ENCODE results near the gene SLC19A3.

SLC19A3 gene

GRCh38 chr2:227661827-227662226 is 56.0 kb downstream of the SLC19A3 start:
- H3K4me2 ChIP-seq (ENCODE audit: low read length), result no peak overlapping the region
- H3K4me3 ChIP-seq (ENCODE audit: low read depth, low read length, poor library complexity, severe bottlenecking), result no peak overlapping the region
- no peak overlapping the region for H2AFZ ChIP-seq (ENCODE audit: low read length)
- no peak overlapping the region for H3K27ac ChIP-seq (ENCODE audit: low read depth, low read length, poor library complexity, severe bottlenecking)
- no peaks in the 10 kb centered on the region for H3K9me2 ChIP-seq (ENCODE audit: low read depth, low read length)
- H3K36me3 ChIP-seq (ENCODE audit: insufficient read depth, low read length), result no peaks in the 10 kb centered on the region
- no peak overlapping the region for H3K9ac ChIP-seq (ENCODE audit: low read length)
- H3K4me1 ChIP-seq (ENCODE audit: insufficient read depth, low read length, severe bottlenecking), result no peaks in the 10 kb centered on the region
- H3K27me3 ChIP-seq (ENCODE audit: insufficient read depth, low read length), result peaks cover 5% of the 10 kb centered on the region; the same call in 1 of the 2 replicates
- TF ChIP-seq CTCF (IDR thresholded peaks at IDR 0.05; ENCODE audit: low read length), result no peak
- no peak for TF ChIP-seq EZH2 (IDR thresholded peaks at IDR 0.05; ENCODE audit: borderline replicate concordance, low read length)
- no peaks in the 10 kb centered on the region for H3K9me3 ChIP-seq (ENCODE audit: low read length)
- no peaks in the 10 kb centered on the region for H3K79me2 ChIP-seq (ENCODE audit: insufficient read depth, low read length)
- no peaks in the 10 kb centered on the region for H4K20me1 ChIP-seq (ENCODE audit: insufficient read depth, low read length)
- H3F3A ChIP-seq (ENCODE audit: insufficient read depth, low read length), result no peaks in the 10 kb centered on the region

GRCh38 chr2:227661025-227661649 is 56.7 kb downstream of the SLC19A3 start:
- no peaks in the 10 kb centered on the region for H3K79me2 ChIP-seq (ENCODE audit: insufficient read depth, low read length)
- no peaks in the 10 kb centered on the region for H3K36me3 ChIP-seq (ENCODE audit: insufficient read depth, low read length)
- H3K9me2 ChIP-seq (ENCODE audit: low read depth, low read length), result no peaks in the 10 kb centered on the region
- no peak overlapping the region for H2AFZ ChIP-seq (ENCODE audit: low read length)
- H3K27me3 ChIP-seq (ENCODE audit: insufficient read depth, low read length), result peaks cover 5% of the 10 kb centered on the region; the same call in 1 of the 2 replicates
- no peaks in the 10 kb centered on the region for H3F3A ChIP-seq (ENCODE audit: insufficient read depth, low read length)
- no peaks in the 10 kb centered on the region for H3K9me3 ChIP-seq (ENCODE audit: low read length)
- no peaks in the 10 kb centered on the region for H3K4me1 ChIP-seq (ENCODE audit: insufficient read depth, low read length, severe bottlenecking)
- no peak overlapping the region for H3K9ac ChIP-seq (ENCODE audit: low read length)
- no peak for TF ChIP-seq EZH2 (IDR thresholded peaks at IDR 0.05; ENCODE audit: borderline replicate concordance, low read length)
- H3K27ac ChIP-seq (ENCODE audit: low read depth, low read length, poor library complexity, severe bottlenecking), result no peak overlapping the region
- H3K4me2 ChIP-seq (ENCODE audit: low read length), result no peak overlapping the region
- H3K4me3 ChIP-seq (ENCODE audit: low read depth, low read length, poor library complexity, severe bottlenecking), result no peak overlapping the region
- H4K20me1 ChIP-seq (ENCODE audit: insufficient read depth, low read length), result no peaks in the 10 kb centered on the region

GRCh38 chr2:227657199-227657845 is 60.5 kb downstream of the SLC19A3 start:
- Histone ChIP-seq H3K36me3 (ENCODE audit: insufficient read depth, low read length) (no peaks in the 10 kb centered on the region), H3K4me1 (ENCODE audit: insufficient read depth, low read length, severe bottlenecking) (no peaks in the 10 kb centered on the region), H3K4me2 (ENCODE audit: low read length) (no peak overlapping the region), H3K4me3 (ENCODE audit: low read depth, low read length, poor library complexity, severe bottlenecking) (no peak overlapping the region), H3K9me2 (ENCODE audit: low read depth, low read length) (no peaks in the 10 kb centered on the region), H3K27me3 (ENCODE audit: insufficient read depth, low read length) (peaks cover 5% of the 10 kb centered on the region; the same call in 1 of the 2 replicates), H4K20me1 (ENCODE audit: insufficient read depth, low read length) (no peaks in the 10 kb centered on the region), H3K9me3 (ENCODE audit: low read length) (no peaks in the 10 kb centered on the region), H2AFZ (ENCODE audit: low read length) (no peak overlapping the region), H3K27ac (ENCODE audit: low read depth, low read length, poor library complexity, severe bottlenecking) (no peak overlapping the region), H3K9ac (ENCODE audit: low read length) (no peak overlapping the region), H3K79me2 (ENCODE audit: insufficient read depth, low read length) (no peaks in the 10 kb centered on the region), H3F3A (ENCODE audit: insufficient read depth, low read length) (no peaks in the 10 kb centered on the region)
- TF ChIP-seq CTCF (IDR thresholded peaks at IDR 0.05; ENCODE audit: low read length), result no peak
- TF ChIP-seq EZH2 (IDR thresholded peaks at IDR 0.05; ENCODE audit: borderline replicate concordance, low read length), result no peak

Data from OCI-LY1 (cell line).